ENCODE data around the gene MACROD1. TPM values are rescaled to one million over a fixed set of nuclear protein-coding genes. Genes with fewer than 3 reads are reported as not detected.

The MACROD1 gene
- total RNA-seq, 3 donors from 2014 or later (not counting 1 experiment from before 2014, with no cell fraction given): 0.73 to 3.3 (median 1.8) TPM

DNA sequence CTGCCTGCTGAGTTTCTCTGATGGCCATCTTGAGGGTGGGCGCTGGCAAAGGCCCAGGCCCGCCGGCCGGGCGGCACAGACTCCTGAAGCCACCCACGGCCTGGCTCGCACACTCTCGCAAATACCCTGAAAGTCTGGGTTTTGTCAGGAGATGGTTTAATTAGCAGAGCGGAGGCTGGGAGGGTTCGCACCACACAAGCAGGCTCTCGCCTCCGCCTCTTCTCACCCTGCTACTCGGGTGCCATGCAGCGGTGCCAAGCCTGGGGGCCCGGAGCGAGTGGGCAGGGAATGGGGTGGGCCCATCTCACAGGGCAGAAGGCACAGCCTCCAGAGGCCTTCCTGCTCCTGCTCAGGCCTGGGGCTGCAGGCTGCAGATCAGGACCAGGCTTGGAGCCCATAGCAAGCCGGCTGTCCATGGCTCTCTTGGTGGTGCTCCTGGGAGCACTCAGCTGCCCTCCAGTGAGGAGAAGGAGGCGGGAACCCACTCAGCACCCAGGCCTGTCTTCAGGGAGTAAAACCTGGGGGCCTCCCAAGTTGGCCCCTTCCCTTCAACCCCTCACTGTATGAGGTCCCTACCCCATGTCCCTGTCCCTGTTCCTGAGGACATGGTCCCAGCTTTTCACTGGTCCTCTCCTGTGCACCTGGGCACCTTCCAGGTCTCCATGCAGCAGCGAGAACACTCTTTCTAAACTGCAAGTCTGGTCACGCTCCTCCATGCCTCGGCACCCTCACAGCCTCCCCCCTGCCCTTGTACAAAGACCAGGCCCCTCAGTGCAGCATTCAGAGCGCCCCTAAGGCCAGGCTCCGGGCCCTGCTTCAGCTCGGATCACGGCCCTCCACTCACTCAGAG lies 68.2 kb downstream of the MACROD1 start:
- H3K4me3 ChIP-seq (ENCODE audit: low read length): no peak overlapping the region
- WGBS (ENCODE audit: insufficient coverage): 93% methylated on average over 25 of the region's 25 CpGs
- Mint-ChIP-seq H3K4me3 (no peak overlapping the region), H3K4me1 (no peaks in the 10 kb centered on the region), H3K27me3 (ENCODE audit: low read depth in 2 of 2) (peaks cover 0 to 5% of the 10 kb centered on the region in 2 donors), H3K27ac (no peak overlapping the region), H3K36me3 (no peaks in the 10 kb centered on the region), H3K9me3 (no peaks in the 10 kb centered on the region)
- intact Hi-C loops (cut with micrococcal nuclease): no loop called here
- H3K27ac ChIP-seq (ENCODE audit: low read length): no peak overlapping the region
- H3K27me3 ChIP-seq (ENCODE audit: control insufficient read depth, insufficient read depth, low read length): no peaks in the 10 kb centered on the region
- H3K4me1 ChIP-seq (ENCODE audit: control insufficient read depth, insufficient read depth, low read length): no peaks in the 10 kb centered on the region
- TF ChIP-seq, protein P1, sequence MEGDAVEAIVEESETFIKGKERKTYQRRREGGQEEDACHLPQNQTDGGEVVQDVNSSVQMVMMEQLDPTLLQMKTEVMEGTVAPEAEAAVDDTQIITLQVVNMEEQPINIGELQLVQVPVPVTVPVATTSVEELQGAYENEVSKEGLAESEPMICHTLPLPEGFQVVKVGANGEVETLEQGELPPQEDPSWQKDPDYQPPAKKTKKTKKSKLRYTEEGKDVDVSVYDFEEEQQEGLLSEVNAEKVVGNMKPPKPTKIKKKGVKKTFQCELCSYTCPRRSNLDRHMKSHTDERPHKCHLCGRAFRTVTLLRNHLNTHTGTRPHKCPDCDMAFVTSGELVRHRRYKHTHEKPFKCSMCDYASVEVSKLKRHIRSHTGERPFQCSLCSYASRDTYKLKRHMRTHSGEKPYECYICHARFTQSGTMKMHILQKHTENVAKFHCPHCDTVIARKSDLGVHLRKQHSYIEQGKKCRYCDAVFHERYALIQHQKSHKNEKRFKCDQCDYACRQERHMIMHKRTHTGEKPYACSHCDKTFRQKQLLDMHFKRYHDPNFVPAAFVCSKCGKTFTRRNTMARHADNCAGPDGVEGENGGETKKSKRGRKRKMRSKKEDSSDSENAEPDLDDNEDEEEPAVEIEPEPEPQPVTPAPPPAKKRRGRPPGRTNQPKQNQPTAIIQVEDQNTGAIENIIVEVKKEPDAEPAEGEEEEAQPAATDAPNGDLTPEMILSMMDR (IDR thresholded peaks at IDR 0.05): no peak
- DNase-seq (no peak), ATAC-seq (no peak)
- H3K36me3 ChIP-seq (ENCODE audit: control insufficient read depth, insufficient read depth, low read length): no peaks in the 10 kb centered on the region
- no peaks in the 10 kb centered on the region for H3K9me3 ChIP-seq (ENCODE audit: control insufficient read depth, insufficient read depth, low read length)

DNA sequence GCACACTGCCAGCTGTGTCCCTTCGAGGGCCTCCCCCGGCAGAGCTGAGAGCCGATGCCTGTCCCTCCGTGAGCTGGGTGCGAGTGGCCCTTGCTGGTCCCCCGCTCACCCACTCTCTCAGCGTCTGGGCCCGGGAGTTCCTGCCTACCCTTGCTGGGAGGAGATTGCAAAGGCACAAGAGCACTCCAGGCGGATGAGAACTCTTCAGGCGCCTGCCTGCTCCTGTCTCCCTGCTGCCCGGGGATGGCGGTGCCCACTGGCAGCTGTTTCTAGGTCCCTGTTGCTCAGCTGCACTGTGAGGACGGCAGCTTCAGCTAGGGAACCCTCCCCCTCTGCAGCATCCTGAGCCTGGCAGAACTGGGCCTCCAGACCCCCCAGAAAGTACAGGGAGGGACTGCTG lies 69.1 kb downstream of the MACROD1 start:
- Mint-ChIP-seq H3K36me3 (no peaks in the 10 kb centered on the region), H3K27me3 (ENCODE audit: low read depth in 2 of 2) (peaks cover 0 to 5% of the 10 kb centered on the region in 2 donors), H3K9me3 (no peaks in the 10 kb centered on the region), H3K4me3 (no peak overlapping the region), H3K4me1 (no peaks in the 10 kb centered on the region), H3K27ac (no peak overlapping the region)
- ATAC-seq (no peak), DNase-seq (no peak)
- Histone ChIP-seq H3K4me1 (ENCODE audit: control insufficient read depth, insufficient read depth, low read length) (no peaks in the 10 kb centered on the region), H3K27me3 (ENCODE audit: control insufficient read depth, insufficient read depth, low read length) (no peaks in the 10 kb centered on the region), H3K9me3 (ENCODE audit: control insufficient read depth, insufficient read depth, low read length) (no peaks in the 10 kb centered on the region), H3K4me3 (ENCODE audit: low read length) (no peak overlapping the region), H3K27ac (ENCODE audit: low read length) (no peak overlapping the region), H3K36me3 (ENCODE audit: control insufficient read depth, insufficient read depth, low read length) (no peaks in the 10 kb centered on the region)
- WGBS (ENCODE audit: insufficient coverage): 94% methylated on average over 13 of the region's 13 CpGs
- TF ChIP-seq, protein P1 (IDR thresholded peaks at IDR 0.05): no peak
- intact Hi-C loops (cut with micrococcal nuclease): no loop called here

DNA sequence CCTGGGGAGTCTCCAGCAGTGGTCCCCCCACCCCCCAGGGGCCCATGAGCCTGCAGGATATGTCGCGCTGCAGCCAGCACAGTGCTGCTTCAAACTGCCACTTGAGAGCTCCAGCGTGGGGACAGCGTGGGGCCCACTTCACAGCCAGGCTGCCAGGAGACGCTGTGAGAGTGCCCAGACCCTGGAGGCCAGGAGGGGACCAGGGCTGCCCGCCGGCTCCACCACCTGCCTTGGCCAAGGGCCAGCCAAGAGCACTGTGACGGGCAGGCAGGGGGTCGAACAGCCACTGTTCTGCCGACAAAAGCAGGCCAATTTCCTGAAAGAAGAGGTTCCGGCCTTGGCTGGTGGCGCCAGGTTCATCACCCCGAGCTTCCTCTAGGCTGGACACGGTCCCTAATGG lies 70.0 kb downstream of the MACROD1 start:
- no peak overlapping the region for H3K4me3 ChIP-seq (ENCODE audit: low read length)
- no peaks in the 10 kb centered on the region for H3K4me1 Mint-ChIP-seq
- peaks cover 0 to 5% of the 10 kb centered on the region in 2 donors for H3K27me3 Mint-ChIP-seq (ENCODE audit: low read depth in 2 of 2)
- H3K4me1 ChIP-seq (ENCODE audit: control insufficient read depth, insufficient read depth, low read length): no peaks in the 10 kb centered on the region
- intact Hi-C loops (cut with micrococcal nuclease): no loop called here
- no peak overlapping the region for H3K27ac ChIP-seq (ENCODE audit: low read length)
- no peak overlapping the region for H3K4me3 Mint-ChIP-seq
- H3K9me3 ChIP-seq (ENCODE audit: control insufficient read depth, insufficient read depth, low read length): no peaks in the 10 kb centered on the region
- WGBS (ENCODE audit: insufficient coverage): 82% methylated on average over 14 of the region's 14 CpGs
- no peak for DNase-seq
- H3K27me3 ChIP-seq (ENCODE audit: control insufficient read depth, insufficient read depth, low read length): no peaks in the 10 kb centered on the region
- no peaks in the 10 kb centered on the region for H3K36me3 Mint-ChIP-seq
- H3K27ac Mint-ChIP-seq: no peak overlapping the region
- ATAC-seq: no peak
- no peaks in the 10 kb centered on the region for H3K36me3 ChIP-seq (ENCODE audit: control insufficient read depth, insufficient read depth, low read length)
- TF ChIP-seq, protein P1 (IDR thresholded peaks at IDR 0.05): no peak
- H3K9me3 Mint-ChIP-seq: no peaks in the 10 kb centered on the region
